GM21447 (cell line): ENCODE data around the gene CHRNA9.

Experiments used
- ATAC-seq: cut with Tn5 transposase; IDR thresholded peaks from one replicate; pipeline ENCODE4 v1.9.1; 2021; ENCODE audit not compliant: unreplicated experiment

Gene CHRNA9

DNA sequence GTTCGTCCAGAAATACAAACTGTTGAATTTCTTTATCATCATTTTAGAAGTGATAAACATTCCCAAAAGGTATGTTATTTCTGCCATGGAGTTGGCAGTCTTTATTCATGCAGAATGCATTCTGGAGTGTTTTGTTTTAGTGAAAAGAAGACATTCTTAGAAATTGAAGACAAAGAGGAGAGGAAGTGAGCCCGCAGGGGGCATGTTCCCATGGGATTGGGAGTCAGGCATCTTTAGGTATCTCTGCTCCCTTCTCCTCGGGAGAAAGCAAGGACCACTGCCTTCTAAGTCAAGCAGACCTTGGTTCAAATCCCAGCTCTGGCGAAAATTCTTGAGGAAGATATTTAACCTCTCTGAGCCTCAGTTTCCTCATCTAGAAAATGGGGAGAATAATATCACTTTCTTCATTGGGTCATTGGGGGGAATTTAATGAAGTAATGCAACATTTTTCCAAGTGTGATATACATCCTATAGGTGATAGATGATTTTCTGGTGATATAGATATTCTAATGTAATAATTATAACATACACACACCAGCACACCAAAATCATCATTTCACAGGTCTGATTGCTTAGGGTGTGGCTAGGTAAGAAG is 26.5 kb upstream of the CHRNA9 start:
- no peak for ATAC-seq

DNA sequence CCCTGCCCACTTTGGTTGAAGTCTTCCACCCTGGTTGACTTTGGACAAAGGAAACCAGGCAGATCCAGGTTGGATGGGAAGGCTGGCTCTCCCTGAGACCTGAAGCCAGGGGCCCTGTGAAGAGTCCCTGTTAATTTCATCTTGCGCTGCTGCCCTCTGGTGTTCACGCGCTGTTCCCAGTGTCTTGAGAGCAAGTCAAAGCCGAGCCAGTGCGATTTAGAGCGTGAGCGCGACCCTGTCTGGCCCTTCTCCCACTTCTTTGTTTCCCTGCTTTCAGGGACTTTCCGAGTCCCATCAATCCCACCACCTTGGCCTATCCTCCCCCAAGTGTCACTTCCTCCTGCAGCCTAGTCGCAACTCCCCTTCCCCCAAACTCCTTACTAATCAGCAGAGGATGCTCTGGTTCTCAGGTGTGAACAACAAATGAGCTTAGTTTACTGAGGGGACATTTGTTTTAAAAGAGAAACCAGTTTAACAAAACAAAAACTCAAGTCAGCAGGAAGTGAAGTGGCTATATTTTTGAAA is 25.8 kb upstream of the CHRNA9 start:
- no peak for ATAC-seq

DNA sequence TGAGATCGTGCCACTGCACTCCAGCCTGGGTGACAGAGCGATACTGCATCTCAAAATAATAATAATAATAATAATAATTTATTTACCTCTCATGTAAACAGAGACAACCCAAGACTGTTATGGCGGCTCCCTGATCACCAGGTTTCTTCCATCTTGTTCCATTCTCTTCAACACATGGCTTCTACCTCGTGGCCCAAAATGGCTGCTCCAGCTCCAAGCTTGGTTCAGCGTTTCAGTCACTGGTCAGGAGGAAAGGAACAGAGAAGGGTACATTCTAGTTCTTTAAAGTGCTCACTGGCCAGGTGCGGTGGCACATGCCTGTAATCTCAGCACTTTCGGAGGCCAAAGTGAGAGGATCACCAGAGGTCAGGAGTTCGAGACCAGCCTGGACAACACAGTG is 24.9 kb upstream of the CHRNA9 start:
- no peak for ATAC-seq

DNA sequence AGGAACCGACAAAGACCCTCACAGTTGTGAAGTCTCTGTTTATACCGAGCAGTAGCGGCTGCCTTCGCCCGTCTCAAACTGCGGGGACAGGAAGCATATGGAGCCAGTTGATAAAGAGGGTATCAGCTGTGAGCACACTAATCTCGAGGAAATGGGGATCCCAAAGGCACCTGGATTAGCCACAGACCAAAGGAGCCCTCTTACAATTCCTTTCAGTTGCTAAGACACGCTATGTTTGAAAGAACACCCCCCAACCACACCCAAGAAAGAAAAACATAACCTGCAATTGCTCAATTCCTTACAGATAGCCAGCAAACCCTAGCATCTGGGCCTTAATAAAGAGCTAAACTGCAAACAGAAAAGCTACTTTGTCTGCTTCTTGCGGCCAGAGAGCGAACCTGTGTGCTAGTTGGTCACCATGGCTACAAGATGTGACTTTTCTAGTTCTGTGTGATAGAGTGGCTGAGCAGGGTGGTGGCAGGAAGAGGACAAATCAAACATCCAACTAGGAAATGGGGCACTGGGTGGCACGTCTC is 23.3 kb upstream of the CHRNA9 start:
- no peak for ATAC-seq

DNA sequence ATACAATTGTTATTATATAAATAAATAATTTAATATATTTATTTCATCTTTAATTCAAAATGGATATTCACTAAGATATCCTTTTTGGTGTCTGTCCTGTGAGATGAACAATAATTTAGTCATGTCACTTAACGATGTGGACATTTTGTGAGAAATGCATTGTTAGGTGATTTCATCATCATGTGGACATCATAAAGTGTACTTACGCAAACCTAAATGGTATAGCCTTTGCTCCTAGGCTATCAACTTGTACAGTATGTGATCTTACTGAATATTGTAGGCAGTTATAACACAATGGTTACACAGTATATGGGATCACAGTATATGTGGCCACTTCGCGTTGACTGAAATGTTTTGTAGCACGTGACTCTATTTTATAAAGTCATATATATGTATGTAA is 20.2 kb upstream of the CHRNA9 start:
- no peak for ATAC-seq

DNA sequence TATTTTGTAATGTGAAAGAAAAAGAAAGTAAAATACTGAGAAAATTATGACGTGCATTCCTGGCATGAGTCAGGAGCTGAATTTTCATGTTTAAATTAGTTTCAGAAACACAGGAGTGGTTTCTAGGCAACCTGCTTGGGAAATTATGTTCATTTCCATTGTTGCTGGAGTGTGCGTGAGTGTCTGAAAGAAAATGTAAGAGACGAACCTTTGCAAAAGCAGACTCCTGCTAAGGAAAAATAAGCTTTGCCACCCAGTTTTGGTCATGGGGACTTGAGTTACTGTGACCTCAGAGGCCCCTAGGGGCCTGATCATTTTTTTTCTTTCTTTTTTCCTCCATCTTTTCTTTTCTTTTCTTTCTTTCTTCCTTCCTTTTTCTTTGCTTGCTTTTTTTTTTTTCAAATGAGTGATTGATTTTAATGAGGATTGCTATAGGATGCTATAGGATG is 18.8 kb upstream of the CHRNA9 start:
- ATAC-seq = peak; percentile 47

DNA sequence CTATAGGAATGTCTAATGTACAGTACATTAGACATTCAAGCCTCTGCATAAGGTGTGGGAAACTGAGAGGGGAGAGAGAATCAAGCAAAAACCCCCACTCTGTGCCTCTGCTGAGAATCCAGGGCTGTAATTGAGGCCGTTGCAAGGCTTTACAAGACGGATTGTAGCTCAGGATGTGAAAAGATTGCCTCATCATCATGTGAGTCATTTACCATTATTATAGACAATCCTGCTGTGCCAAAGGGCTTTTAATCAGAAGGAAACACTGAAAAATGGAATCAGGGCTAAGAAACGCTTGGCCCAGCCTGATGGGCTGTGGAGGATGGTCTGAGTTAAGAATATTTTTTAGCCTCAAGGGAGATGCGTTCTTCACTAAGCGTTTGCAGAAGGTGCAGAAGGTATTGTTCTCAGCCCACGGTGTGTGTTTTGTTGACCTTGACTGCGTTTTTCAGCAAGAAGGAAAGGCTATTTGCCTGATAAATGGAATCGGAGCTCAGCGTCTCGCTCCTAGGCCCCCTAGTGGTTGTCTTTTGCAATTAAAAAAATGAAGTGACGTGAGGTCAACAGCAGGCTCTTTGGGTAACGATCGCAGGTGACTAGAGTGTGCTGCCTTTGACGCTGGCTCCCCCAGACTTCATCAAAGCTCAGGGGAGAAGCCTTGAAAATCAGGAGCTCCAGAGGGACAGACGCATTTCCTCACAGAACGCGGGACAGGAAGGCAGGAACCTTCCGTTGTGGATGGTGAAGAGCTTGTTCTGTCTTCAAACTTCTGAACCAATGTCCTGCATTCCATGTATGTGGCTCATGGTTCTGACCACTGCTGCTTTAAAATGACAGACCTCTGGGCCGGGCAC is 18.1 kb upstream of the CHRNA9 start:
- ATAC-seq = peak; percentile 48

DNA sequence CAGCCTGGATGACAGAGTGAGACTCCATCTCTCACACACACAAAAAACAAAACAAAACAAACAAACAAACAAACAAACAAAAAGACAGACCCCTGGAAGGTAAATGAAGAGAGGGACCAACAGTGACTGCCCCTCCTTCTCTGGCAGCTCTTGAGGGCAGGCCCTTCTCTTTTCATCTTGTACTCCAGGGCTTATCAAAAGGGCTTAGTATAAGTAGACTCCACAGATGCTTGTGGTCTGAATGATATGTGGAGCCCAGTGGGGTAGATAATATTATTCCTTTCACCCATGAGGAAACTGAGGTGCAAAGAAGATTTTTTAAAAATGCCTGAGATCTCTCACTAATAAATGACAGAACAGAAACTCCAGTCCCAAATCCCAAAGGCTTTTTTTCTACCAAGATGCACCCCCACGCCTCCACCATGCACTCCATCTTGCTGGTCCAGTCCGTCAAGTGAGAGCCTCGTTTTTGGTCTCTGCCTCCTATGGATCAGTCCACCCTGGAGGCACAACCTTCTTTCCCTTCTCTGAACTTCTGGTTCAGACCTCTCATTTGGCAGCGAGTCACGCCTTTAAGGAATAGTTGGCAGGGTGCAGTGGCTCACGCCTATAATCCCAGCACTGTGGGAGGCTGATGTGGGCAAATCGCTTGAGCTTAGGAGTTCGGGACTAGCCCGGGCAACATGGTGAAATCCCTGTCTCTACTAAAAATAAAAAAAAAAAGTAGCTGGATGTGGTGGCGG is 17.0 kb upstream of the CHRNA9 start:
- no peak for ATAC-seq

DNA sequence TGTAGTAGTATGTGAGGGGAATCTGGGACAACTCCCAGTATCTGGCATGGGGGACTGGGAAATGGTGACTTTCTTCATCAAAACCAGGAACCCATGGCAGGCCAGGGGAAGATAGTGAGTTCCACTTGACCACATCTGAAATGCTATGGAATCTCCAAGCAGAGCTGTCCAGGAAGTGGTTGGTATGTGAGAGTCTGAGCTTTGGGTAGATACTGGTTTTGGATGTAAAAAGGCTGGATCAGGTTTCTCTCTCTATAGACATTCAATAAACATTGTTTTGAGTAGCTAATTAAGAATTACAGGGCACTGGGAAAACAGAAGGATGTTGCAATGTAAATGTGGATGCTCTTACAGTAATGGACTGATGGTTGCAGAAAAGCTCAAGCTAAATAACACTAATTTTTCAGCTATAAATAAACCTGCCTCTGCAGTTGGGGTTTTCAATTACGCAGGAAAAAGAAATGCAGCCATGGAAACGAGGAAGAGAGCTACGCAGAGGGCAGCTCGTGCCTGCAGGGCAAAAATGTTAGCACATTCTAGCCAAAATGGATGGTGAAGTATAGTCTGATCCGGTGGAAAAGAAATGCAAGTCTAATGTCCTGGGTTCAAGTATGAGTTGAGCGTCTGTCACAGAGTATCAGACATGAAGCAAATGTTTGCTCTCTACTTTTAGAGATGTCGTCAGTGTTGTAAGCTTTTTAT is 13.4 kb upstream of the CHRNA9 start:
- ATAC-seq = no peak

DNA sequence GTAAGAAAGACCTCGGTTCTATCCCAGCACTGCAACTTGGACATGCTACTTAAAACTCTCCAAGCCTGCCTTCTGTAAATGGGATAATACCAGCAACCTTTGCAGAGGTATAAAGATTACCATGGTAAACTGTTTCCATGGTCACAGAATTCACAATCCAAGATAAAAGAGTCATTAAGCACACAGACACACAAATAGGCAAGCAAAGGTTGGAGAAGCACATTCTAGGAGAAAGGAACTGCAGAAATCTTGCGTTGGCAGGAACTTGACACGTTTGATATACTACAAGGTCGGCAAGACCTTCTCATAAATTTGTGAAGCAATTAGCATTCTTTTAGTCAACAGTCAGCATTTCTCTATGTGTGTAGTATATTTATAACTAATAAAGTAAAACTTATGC is 12.3 kb upstream of the CHRNA9 start:
- no peak for ATAC-seq

DNA sequence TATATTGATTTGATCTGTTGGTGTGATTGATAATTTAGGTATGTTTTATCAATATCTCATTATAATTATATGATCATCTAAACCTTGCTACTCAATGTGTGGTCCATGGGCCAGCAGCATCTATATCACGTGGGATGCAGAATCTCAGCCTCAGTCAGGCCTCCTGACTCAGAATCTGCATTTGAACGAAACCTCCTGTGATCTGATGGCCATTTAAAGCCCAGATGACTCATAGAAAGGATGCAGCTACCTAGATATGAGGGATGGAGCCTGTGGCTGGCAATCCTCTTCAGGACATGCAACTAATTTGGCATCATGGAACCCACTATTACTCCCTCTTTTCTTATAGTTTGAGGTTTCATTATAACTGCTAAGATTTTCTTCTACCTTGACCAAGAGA is 11.3 kb upstream of the CHRNA9 start:
- no peak for ATAC-seq

DNA sequence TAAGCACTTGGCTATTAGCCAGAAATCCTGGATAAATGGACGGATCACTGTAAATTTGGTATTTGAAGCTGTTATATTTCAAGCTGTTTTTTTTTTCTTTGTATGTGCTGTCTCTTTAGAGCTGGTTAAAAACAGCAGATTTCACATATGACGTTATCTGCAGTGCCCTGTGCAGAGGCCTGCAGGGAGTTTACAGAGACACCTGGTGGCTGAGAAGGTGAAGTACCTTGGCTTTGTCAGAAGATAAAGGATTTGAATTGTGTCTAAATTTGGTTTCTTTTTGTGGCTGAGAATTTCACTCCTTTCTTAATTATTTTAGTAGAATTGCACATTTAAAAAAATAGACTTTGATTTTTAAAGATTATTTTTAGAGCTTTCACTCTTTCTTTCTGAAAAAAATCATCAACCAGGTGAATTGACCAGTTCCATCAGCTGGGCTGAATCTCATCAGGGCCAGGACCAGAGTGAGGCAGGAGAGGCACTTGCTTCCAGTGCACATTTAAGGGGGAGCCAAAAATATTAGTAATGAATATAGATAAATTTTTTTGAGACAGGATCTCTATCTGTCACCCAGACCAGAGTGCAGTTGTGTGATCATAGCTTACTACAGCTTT is 9.6 kb upstream of the CHRNA9 start:
- peak; percentile 92 for ATAC-seq

DNA sequence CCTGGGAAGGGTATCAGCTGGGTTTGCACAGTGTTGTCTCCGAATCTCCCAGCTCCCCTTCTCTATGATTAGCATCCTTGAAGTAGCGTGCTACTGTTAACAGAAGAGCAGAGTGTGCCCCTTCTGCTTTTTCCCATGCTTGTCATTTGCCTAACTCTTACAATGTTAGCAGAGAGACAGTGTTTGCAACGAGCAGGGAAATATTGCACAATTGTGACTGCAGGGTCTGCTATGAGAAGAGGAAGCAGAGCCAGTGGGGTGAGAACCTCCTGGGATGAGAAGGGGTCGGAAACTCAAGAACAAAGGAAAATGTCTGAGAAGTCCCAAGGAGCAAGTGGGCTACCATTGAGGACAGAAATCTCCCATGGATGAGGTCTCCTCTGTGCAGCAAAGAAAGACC is 7.8 kb upstream of the CHRNA9 start:
- no peak for ATAC-seq

DNA sequence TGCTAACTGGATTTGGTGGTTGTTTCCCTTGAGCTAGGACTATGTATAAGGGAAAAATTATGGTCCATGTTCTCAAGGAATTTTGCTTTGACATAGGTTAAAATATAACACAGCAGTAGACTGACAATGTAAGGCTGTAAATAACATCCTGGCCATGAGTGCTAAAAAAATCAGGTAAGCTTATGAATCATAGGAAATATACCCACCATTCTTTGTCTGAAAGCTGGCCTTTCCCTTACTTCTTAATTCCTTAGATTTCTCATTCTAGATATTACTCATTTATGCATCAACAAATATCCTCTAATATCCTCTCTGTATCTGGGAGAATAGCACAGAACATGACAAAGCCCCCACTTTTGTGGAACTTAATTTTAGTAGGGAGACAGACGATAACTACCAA is 6.8 kb upstream of the CHRNA9 start:
- no peak for ATAC-seq

DNA sequence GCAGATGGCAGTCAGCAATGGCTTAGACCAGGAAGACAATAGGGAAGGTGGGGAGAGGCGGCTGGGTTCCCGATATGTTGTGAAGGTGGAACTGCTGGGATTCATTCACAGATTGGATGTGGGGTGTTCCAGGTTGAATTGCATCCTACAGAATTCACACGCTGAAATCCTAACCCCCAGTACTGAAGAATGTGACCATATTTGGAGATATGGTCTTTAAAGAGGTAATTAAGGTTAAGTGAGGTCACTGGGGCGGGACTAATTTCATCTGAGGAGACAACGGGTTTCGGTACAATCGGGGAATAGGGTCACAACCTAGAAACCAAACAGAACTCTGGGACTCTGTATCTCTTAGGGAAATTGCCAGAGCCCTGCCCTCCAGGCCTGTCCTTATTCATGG is 5.3 kb upstream of the CHRNA9 start:
- no peak for ATAC-seq

DNA sequence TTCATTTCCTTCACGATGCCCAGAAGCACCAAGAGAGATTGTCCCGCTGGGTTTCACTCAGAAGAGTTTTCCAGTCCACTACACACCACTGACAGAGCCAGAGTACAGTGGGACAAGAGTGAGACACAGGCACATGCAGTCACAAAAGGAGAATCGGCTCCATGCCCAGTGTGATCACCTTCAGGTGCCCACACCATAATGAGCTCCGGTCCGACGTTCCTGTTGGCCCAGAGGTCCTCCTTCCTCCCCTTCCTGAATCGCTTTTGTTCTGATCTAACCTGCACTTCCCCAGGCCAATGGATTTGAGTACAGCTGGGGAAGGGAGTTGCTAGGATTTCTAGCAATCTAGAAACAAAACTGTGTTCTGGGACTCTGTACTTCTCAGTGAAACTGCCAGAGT is 4.6 kb upstream of the CHRNA9 start:
- no peak for ATAC-seq

DNA sequence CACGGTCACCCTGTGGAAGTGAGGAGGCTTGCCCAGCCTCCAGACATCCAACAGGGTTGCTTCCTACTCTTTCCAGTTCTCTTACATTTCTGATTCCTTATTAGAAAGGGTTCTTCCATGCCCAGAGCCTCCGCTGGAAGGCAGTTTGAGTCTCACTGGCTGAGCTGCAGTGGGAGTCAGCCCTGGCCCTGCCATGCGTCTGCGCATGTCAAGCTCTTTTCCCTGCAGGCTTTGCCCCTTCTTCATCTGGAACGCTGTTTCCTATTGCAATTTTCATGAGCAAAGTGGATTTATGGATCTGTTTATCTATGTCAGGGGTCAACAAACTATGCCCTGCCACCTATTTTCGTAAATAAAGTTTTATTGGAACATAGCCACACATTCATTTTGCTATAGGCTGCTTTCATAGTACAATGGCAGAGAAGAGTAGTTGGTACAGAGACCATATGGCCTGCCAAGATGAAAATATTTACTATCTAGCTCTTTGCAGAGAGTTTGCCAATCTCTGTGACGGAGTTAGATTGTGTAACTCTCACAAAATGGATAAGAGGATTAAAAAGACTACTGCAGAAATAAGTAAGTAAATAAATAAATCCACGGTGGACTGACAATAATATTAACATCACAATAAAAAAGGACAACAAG is 3.9 kb upstream of the CHRNA9 start:
- no peak for ATAC-seq

DNA sequence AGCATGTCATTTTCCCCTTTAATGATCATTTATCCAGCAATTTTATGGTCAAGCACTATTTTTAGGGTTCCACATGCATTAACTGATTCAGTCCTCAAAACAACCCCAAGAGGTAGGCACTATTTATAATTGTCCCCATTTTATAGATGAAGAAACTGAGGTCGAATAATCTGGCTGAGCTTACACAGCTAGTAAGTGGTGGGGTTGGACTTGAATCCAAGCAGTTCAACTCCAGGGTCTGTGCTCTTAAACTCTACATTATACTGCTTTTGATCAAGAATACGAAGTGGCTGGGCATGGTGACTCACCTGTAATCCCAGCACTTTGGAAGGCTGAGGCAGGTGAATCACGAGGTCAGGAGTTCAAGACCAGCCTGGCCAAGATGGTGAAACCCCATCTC is 3.2 kb upstream of the CHRNA9 start:
- no peak for ATAC-seq

DNA sequence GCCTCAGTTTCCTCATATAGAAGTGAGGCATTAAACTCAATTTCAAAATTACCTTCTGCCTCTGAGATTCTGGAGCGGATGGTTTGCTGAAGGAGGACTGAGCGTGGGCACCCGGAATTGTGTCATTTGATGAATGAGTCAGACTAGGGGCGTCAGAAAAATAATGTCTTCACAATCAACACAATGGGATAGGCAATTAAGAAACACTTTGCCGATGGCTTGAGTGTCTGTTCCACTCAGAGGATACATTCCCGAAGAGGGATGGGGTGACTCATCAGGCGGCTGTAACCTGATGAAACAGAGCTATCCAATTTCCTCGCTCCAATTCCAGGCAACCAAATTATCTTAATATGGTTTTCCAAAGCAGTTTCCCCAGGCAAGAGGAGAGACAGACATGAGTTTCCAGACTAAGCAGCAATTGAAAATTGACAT is 1.2 kb upstream of the CHRNA9 start:
- no peak for ATAC-seq

DNA sequence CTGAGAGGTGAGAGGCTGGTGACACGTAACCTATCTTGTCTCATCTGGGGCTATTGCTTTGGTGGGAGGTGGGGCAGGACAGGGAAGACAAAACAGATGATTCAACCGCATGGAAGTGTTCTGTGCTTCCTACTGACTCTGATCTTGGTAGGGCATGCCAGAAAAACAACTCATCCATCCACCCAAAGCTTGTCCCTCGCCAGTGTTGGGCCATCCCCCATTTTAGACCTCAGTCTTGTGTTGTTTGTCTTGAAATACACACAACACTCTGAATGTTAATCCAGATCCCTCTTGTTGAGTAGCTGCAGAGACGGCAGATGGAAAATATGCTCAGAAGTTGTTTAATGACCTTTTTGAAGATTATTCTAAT is 377 bp downstream of the CHRNA9 start:
- no peak for ATAC-seq
